HFFc6 (cell line): ENCODE measurements around the gene SYNE2. TPM values are rescaled to one million over a fixed set of nuclear protein-coding genes. Genes with fewer than 3 reads are reported as not detected.

Experiments
- DNase-seq: peaks from one replicate; pipeline ENCODE4 v3.0.0-alpha.2; 2018
- H3K27ac Mint-ChIP-seq: 2 replicates; pipeline ENCODE4 v1.8.0; 2020; ENCODE audit warnings: mild to moderate bottlenecking, mixed read lengths
- H3K27me3 Mint-ChIP-seq: 2 replicates; pipeline ENCODE4 v1.8.0; 2021; ENCODE audit warnings: mild to moderate bottlenecking, moderate library complexity, mixed read lengths; ENCODE audit not compliant: insufficient read depth
- H3K36me3 Mint-ChIP-seq: 2 replicates; pipeline ENCODE4 v1.8.0; 2021; ENCODE audit warnings: low read depth, mixed read lengths
- H3K4me1 Mint-ChIP-seq: 2 replicates; pipeline ENCODE4 v1.8.0; 2020; ENCODE audit warnings: low read depth, mixed read lengths
- H3K4me3 Mint-ChIP-seq: 2 replicates; pipeline ENCODE4 v1.8.0; 2020; ENCODE audit warnings: mild to moderate bottlenecking, moderate library complexity, mixed read lengths
- H3K9me3 Mint-ChIP-seq: 2 replicates; pipeline ENCODE4 v1.8.0; 2020; ENCODE audit warnings: mild to moderate bottlenecking, mixed read lengths
- microRNA-seq: library from miRNA; unstranded; fragments of <30 nt; microRNA quantifications from one replicate; pipeline ENCODE4, GENCODE V29; 2019
- total RNA-seq, 6 experiments: library from RNA; stranded (reverse); fragmentation: NEBNext Ultra II Directional; extraction: Animal tissue kit (Norgen Biotek cat#: 25700); gene quantifications; 2 replicates in 1 of 6; 3 replicates in 5 of 6; pipeline ENCODE4 v1.2.3, GENCODE V29; 2021
- TF ChIP-seq, protein P1 (sequence below): fragments of 200-600 bp; sonication (generic); IDR thresholded peaks from 2 replicates; pipeline ENCODE4 v1.5.0; 2021; ENCODE audit warnings: antibody characterized with exemption, mild to moderate bottlenecking

SYNE2 gene
- total RNA-seq, 6 experiments from 2014 or later, result 2.9 to 6.6 (median 6.2) TPM

DNA sequence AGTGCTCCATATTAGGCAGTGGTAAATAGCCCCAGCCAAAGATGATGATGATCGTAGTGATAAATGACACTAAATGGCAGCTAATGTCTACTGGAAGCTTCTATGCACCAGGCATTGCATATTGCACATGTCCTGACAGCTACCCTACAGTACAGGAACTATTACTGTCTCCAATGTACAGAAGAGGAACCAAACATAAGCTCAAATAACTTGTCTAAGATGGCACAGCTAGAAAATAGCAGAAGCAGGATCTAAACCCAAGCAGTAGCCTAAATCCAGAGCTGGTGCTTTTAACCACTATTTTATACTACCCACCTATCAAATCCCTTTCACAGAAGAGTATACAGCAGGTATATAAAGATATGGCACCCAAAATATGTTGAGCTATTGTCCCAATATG is 412.4 kb downstream of the SYNE2 start:
- Mint-ChIP-seq H3K4me1 (peaks cover 19% of the 10 kb centered on the region), H3K4me3 (no peak overlapping the region), H3K36me3 (no peaks in the 10 kb centered on the region), H3K9me3 (no peaks in the 10 kb centered on the region), H3K27me3 (no peaks in the 10 kb centered on the region; the same call in 1 of the 2 replicates), H3K27ac (no peak overlapping the region)
- TF ChIP-seq, protein P1, sequence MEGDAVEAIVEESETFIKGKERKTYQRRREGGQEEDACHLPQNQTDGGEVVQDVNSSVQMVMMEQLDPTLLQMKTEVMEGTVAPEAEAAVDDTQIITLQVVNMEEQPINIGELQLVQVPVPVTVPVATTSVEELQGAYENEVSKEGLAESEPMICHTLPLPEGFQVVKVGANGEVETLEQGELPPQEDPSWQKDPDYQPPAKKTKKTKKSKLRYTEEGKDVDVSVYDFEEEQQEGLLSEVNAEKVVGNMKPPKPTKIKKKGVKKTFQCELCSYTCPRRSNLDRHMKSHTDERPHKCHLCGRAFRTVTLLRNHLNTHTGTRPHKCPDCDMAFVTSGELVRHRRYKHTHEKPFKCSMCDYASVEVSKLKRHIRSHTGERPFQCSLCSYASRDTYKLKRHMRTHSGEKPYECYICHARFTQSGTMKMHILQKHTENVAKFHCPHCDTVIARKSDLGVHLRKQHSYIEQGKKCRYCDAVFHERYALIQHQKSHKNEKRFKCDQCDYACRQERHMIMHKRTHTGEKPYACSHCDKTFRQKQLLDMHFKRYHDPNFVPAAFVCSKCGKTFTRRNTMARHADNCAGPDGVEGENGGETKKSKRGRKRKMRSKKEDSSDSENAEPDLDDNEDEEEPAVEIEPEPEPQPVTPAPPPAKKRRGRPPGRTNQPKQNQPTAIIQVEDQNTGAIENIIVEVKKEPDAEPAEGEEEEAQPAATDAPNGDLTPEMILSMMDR, result no peak
- no peak for DNase-seq

DNA sequence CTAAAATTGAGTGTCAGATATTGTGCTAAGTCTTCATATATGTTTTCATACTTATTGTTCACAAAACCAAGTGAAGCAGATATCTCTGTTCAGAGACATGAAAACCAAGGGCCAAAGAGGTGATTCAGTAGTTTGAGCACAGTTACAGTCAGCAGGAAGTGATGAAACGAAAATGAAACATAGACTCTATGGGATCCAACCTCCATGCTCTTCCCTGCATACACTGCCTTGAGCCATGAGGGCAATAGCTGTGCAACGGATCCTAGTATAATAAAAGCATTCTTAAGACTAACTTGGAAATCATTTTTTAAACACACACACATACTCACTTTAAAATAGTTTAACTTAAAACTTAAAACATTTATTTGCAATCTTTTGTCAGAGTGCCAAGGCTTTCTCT is 413.4 kb downstream of the SYNE2 start:
- peak overlapping the region; percentile 36 for H3K4me3 Mint-ChIP-seq
- no peaks in the 10 kb centered on the region for H3K9me3 Mint-ChIP-seq
- TF ChIP-seq, protein P1, result no peak
- peak overlapping the region; percentile 67 for H3K27ac Mint-ChIP-seq
- H3K27me3 Mint-ChIP-seq, result peaks cover 1% of the 10 kb centered on the region; the same call in 1 of the 2 replicates
- peak; percentile 18 for DNase-seq
- no peaks in the 10 kb centered on the region for H3K36me3 Mint-ChIP-seq
- H3K4me1 Mint-ChIP-seq, result peaks cover 19% of the 10 kb centered on the region

DNA sequence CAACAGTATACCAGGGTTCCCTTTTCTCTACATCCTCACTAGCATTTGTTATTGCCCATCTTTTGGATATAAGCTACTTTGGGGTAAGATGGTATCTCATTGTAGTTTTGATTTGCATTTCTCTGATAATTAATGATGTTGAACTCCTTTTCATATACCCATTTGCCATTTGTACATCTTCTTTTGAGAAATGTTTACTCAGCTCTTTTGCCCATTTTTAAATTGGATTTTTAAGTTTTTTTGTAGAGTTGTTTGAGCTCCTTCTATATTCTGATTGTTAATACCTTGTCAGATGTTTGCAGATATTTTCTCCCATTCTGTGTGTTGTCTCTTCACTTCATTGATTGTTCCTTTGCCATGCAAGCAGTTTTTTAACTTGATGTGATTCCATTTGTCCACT is 419.2 kb downstream of the SYNE2 start:
- H3K27me3 Mint-ChIP-seq, result peaks cover 1% of the 10 kb centered on the region
- DNase-seq, result no peak
- H3K4me1 Mint-ChIP-seq, result peaks cover 6% of the 10 kb centered on the region; the same call in 1 of the 2 replicates
- H3K4me3 Mint-ChIP-seq, result no peak overlapping the region
- H3K36me3 Mint-ChIP-seq, result peaks cover 4% of the 10 kb centered on the region; the same call in 1 of the 2 replicates
- H3K9me3 Mint-ChIP-seq, result peaks cover 8% of the 10 kb centered on the region; the same call in 1 of the 2 replicates
- TF ChIP-seq, protein P1, result no peak
- no peak overlapping the region for H3K27ac Mint-ChIP-seq

Small RNAs within 50 kb of the gene (microRNA-seq; reads per million reads assigned to microRNA genes)
- gene MIR548H1, result not detected

Other genes starting within 250 kb of the SYNE2 start
- gene WDR89, start 211.1 kb upstream of the SYNE2 start, total RNA-seq, result 10 to 100 TPM in 1 of 6 experiments, 1 to 10 TPM in 5; 6.8 to 10.4 (median 7.3) TPM
- 10 to 100 TPM; 20.5 to 25.8 (median 22.7) TPM for gene SGPP1, start 124.9 kb upstream of the SYNE2 start, total RNA-seq